Cardiac muscle cell (in vitro differentiated cells and primary cell): Measurements from ENCODE around the gene CREB5. TPM values are rescaled to one million over a fixed set of nuclear protein-coding genes. Genes with fewer than 3 reads are reported as not detected.

ENCODE experiments used
- DNase-seq, 2 donors: peaks; one replicate each; pipeline versions ENCODE4 v3.0.0 to v3.0.0-alpha.2; 2010 to 2017; ENCODE audit warnings: low read depth in 1 of 2, low spot score in 1 of 2
- H3K27ac ChIP-seq: fragments of 200-600 bp; sonication (generic); 2 replicates; pipeline ENCODE4 v1.5.1; 2016
- H3K27me3 ChIP-seq: fragments of 200-600 bp; sonication (generic); 2 replicates; pipeline ENCODE4 v1.6.0; 2016; ENCODE audit warnings: control low read depth
- H3K36me3 ChIP-seq: fragments of 200-600 bp; sonication (generic); 2 replicates; pipeline ENCODE4 v1.5.1; 2016; ENCODE audit warnings: control low read depth
- H3K4me1 ChIP-seq: fragments of 200-600 bp; sonication (generic); 2 replicates; pipeline ENCODE4 v1.8.1; 2017; ENCODE audit warnings: low read depth, mild to moderate bottlenecking, mixed run types
- H3K4me3 ChIP-seq: fragments of 200-600 bp; sonication (generic); 2 replicates; pipeline ENCODE4 v1.5.1; 2016; ENCODE audit warnings: mild to moderate bottlenecking
- H3K9me3 ChIP-seq: fragments of 200-600 bp; sonication (generic); 2 replicates; pipeline ENCODE4 v1.5.1; 2017; ENCODE audit warnings: low read depth, mild to moderate bottlenecking, control low read depth
- polyA plus RNA-seq: library from polyadenylated mRNA; unstranded; fragments of >200 nt; fragmentation: Nextera tagmentation; extraction: Ambion mirVana; gene quantifications from 2 replicates; pipeline ENCODE4 v1.2.1, GENCODE V29; 2016
- total RNA-seq: library from RNA; depleted of rRNA; stranded (reverse); fragments of >200 nt; gene quantifications from 2 replicates; pipeline ENCODE4 v1.2.3, GENCODE V29; 2016
- TF ChIP-seq, protein P1 (sequence below): IDR thresholded peaks from 2 replicates; pipeline ENCODE4 v1.5.1; 2012; ENCODE audit warnings: low read depth, mild to moderate bottlenecking, low read length

Gene CREB5
- total and polyA plus RNA-seq, 2 experiments from 2014 or later = 4.6 TPM

- Histone ChIP-seq H3K27ac (no peak overlapping the region), H3K9me3 (no peaks in the 10 kb centered on the region), H3K36me3 (no peaks in the 10 kb centered on the region), H3K27me3 (peaks cover 52% of the 10 kb centered on the region), H3K4me3 (peak overlapping the region; percentile 61), H3K4me1 (no peaks in the 10 kb centered on the region)
- DNase-seq = peak; percentile 48 to 70
- TF ChIP-seq, protein P1, sequence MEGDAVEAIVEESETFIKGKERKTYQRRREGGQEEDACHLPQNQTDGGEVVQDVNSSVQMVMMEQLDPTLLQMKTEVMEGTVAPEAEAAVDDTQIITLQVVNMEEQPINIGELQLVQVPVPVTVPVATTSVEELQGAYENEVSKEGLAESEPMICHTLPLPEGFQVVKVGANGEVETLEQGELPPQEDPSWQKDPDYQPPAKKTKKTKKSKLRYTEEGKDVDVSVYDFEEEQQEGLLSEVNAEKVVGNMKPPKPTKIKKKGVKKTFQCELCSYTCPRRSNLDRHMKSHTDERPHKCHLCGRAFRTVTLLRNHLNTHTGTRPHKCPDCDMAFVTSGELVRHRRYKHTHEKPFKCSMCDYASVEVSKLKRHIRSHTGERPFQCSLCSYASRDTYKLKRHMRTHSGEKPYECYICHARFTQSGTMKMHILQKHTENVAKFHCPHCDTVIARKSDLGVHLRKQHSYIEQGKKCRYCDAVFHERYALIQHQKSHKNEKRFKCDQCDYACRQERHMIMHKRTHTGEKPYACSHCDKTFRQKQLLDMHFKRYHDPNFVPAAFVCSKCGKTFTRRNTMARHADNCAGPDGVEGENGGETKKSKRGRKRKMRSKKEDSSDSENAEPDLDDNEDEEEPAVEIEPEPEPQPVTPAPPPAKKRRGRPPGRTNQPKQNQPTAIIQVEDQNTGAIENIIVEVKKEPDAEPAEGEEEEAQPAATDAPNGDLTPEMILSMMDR = no peak
Measured at GRCh38 chr7:28410628-28411531, 1.4 kb upstream of the CREB5 start.

- H3K27me3 ChIP-seq = peaks cover 40% of the 10 kb centered on the region
Measured at GRCh38 chr7:28413011-28413410, 693 bp downstream of the CREB5 start.

DNA sequence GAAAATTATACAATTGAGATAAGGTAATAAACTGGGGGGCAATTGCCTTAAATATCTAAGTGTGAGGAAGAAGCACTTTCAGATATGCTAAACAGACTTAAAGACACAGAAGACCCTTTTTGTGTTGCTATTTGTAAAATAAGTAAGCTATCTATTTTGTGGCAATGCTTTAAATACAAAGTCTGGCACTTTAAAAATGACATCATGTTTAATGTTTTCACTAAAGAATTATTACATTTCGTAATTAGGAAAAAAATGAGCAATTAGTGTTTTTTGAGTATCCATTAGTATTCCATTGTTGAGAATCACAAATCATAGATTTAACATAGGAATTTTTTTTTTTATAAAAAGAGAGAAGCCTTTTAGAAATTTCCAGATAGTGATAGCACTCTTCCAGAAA is 2.1 kb downstream of the CREB5 start:
- H3K4me1 ChIP-seq = no peaks in the 10 kb centered on the region
- TF ChIP-seq, protein P1 = no peak

More at GRCh38 chr7:28413011-28413410, 693 bp downstream of the CREB5 start:
- Histone ChIP-seq H3K9me3 (no peaks in the 10 kb centered on the region), H3K27ac (no peak overlapping the region), H3K4me3 (no peak overlapping the region), H3K36me3 (no peaks in the 10 kb centered on the region), H3K4me1 (no peaks in the 10 kb centered on the region)
- TF ChIP-seq, protein P1 = no peak
- no peak for DNase-seq

GRCh38 chr7:28417321-28417940 is 5.1 kb downstream of the CREB5 start:
- Histone ChIP-seq H3K4me1 (no peaks in the 10 kb centered on the region), H3K4me3 (no peak overlapping the region), H3K27me3 (peaks cover 11% of the 10 kb centered on the region), H3K36me3 (no peaks in the 10 kb centered on the region), H3K27ac (no peak overlapping the region), H3K9me3 (no peaks in the 10 kb centered on the region)
- TF ChIP-seq, protein P1 = no peak
- DNase-seq = no peak

More for the DNA sequence above, 2.1 kb downstream of the CREB5 start:
- no peak for DNase-seq
- no peak overlapping the region for H3K27ac ChIP-seq
- H3K27me3 ChIP-seq = peaks cover 34% of the 10 kb centered on the region
- H3K9me3 ChIP-seq = no peaks in the 10 kb centered on the region
- no peaks in the 10 kb centered on the region for H3K36me3 ChIP-seq
- H3K4me3 ChIP-seq = no peak overlapping the region

- Histone ChIP-seq H3K4me1 (no peaks in the 10 kb centered on the region), H3K36me3 (no peaks in the 10 kb centered on the region), H3K27ac (no peak overlapping the region), H3K4me3 (no peak overlapping the region), H3K9me3 (no peaks in the 10 kb centered on the region), H3K27me3 (peaks cover 7% of the 10 kb centered on the region)
- no peak for DNase-seq
- TF ChIP-seq, protein P1 = no peak
Measured at GRCh38 chr7:28418311-28418710, 6.0 kb downstream of the CREB5 start.
